Small intestine (tissue), 7 donors: ENCODE results near the gene STAT2. TPM values are rescaled to one million over a fixed set of nuclear protein-coding genes. Genes with fewer than 3 reads are reported as not detected.
A peak's percentile ranks its signal among the peaks of the same experiment; 100 is the strongest.

Experiments used
- DNase-seq, 2 donors: peaks; one replicate each; pipeline versions ENCODE4 v3.0.0 to v3.0.0-alpha.2; 2013
- FAIRE-seq: peaks from 2 replicates; lab custom pipeline; 2012; peaks lifted over from hg19 to GRCh38; lab: Jason Lieb, UNC
- H3K27ac ChIP-seq, 3 donors: one replicate each; pipeline ENCODE4 v1.5.1; 2013; ENCODE audit warnings: low read length in 2 of 3, mild to moderate bottlenecking in 2 of 3, control low read depth in 1 of 3, inconsistent platforms in 1 of 3, low read depth in 1 of 3, moderate library complexity in 1 of 3
- H3K27me3 ChIP-seq, 3 donors: one replicate each; pipeline ENCODE4 v1.6.1; 2013; ENCODE audit warnings: low read length in 3 of 3, inconsistent platforms in 1 of 3; ENCODE audit not compliant: control insufficient read depth in 3 of 3, insufficient read depth in 3 of 3
- H3K36me3 ChIP-seq, 3 donors: one replicate each; pipeline ENCODE4 v1.6.1; 2013; ENCODE audit warnings: low read length in 3 of 3, inconsistent platforms in 1 of 3, low read depth in 1 of 3, mild to moderate bottlenecking in 1 of 3, moderate library complexity in 1 of 3; ENCODE audit not compliant: control insufficient read depth in 3 of 3, insufficient read depth in 2 of 3
- H3K4me1 ChIP-seq, 3 donors: one replicate each; pipeline ENCODE4 v1.6.1; 2013; ENCODE audit warnings: low read length in 2 of 3, inconsistent platforms in 1 of 3, low read depth in 1 of 3, mild to moderate bottlenecking in 1 of 3, moderate library complexity in 1 of 3; ENCODE audit not compliant: control insufficient read depth in 3 of 3, insufficient read depth in 2 of 3
- H3K4me3 ChIP-seq, 3 donors: one replicate each; pipeline ENCODE4 v1.5.1; 2013; ENCODE audit warnings: low read length in 3 of 3, control low read depth in 1 of 3, inconsistent platforms in 1 of 3, low read depth in 1 of 3, mild to moderate bottlenecking in 1 of 3, moderate library complexity in 1 of 3
- H3K9me3 ChIP-seq, 2 donors: one replicate each; pipeline ENCODE4 v1.6.1; 2013; ENCODE audit warnings: low read depth in 1 of 2, low read length in 1 of 2; ENCODE audit not compliant: control insufficient read depth in 2 of 2, insufficient read depth in 1 of 2
- WGBS, 3 donors: extraction: QIAGEN DNeasy Blood & Tissue Kit; methylation state at CpG; one replicate each; pipeline ENCODE4 v1.1.7; 2013; 5-methylcytosine and 5-hydroxymethylcytosine counted together
- polyA plus RNA-seq, 4 donors: library from polyadenylated mRNA; stranded (reverse) in 3 of 4; unstranded in 1 of 4; fragments of 200-250 nt in 3 of 4; fragments of 120-200 nt in 1 of 4; gene quantifications; one replicate each; pipeline versions ENCODE4 v1.2.1 to v1.2.3, GENCODE V29; 2013
- donor health status: healthy with polysubstance abuse.
- donor health status: control.
- donor health status: control.
- donor health status: Bipolar disorder and iron deficiency.
- donor health status: healthy.

Gene STAT2
- polyA plus RNA-seq, 4 donors: 28.9 to 120 (median 42.7) TPM

- Histone ChIP-seq H3K9me3 (no peaks in the 10 kb centered on the region), H3K4me1 (peaks cover 0 to 11% (median 0%) of the 10 kb centered on the region in 3 donors), H3K27ac (peak within 1 kb of the TSS; percentile 87 to 93 (median 92)), H3K4me3 (peak within 1 kb of the TSS; percentile 71 to 96 (median 86)), H3K36me3 (peaks cover 2 to 50% (median 7%) of the 10 kb centered on the region in 3 donors), H3K27me3 (no peaks in the 10 kb centered on the region)
- DNase-seq (peak; percentile 96 to 98), FAIRE-seq (no peak)
- WGBS, 3 donors: 0% methylated on average over 59 to 62 of the region's 62 CpGs
Observed at GRCh38 chr12:56315622-56316473, 44.1 kb downstream of the STAT2 start, which contains the start of gene CNPY2. Gene CNPY2, minus strand, starts transcription at chr12:56315988. Its CDS starts 771 bp downstream, at chr12:56315217.

GRCh38 chr12:56315249-56315621, 44.7 kb downstream of the STAT2 start:
- DNase-seq (peak; percentile 48 to 74), FAIRE-seq (no peak)
- H3K27ac ChIP-seq: peak overlapping the region; percentile 87 to 93 (median 92)
- peaks cover 0 to 11% (median 0%) of the 10 kb centered on the region in 3 donors for H3K4me1 ChIP-seq
- H3K9me3 ChIP-seq: no peaks in the 10 kb centered on the region
- WGBS, 3 donors: 0 to 1% (median 1%) methylated on average over 11 of the region's 11 CpGs
- no peaks in the 10 kb centered on the region for H3K27me3 ChIP-seq
- H3K4me3 ChIP-seq: peak overlapping the region; percentile 71 to 96 (median 86)
- H3K36me3 ChIP-seq: peaks cover 2 to 47% (median 7%) of the 10 kb centered on the region in 3 donors

GRCh38 chr12:56311003-56311402, 48.9 kb downstream of the STAT2 start:
- H3K27ac ChIP-seq: no peak overlapping the region
- H3K4me3 ChIP-seq: no peak overlapping the region
- no peak for FAIRE-seq
- WGBS, 3 donors: 95 to 96% (median 95%) methylated on average over 12 of the region's 12 CpGs
- no peaks in the 10 kb centered on the region for H3K27me3 ChIP-seq
- no peaks in the 10 kb centered on the region for H3K9me3 ChIP-seq
- DNase-seq: no peak
- peaks cover 0 to 8% (median 0%) of the 10 kb centered on the region in 3 donors for H3K4me1 ChIP-seq
- peaks cover 0 to 53% (median 11%) of the 10 kb centered on the region in 3 donors for H3K36me3 ChIP-seq

GRCh38 chr12:56308714-56309113, 51.2 kb downstream of the STAT2 start:
- 87 to 93% (median 92%) methylated on average over 3 of the region's 3 CpGs for WGBS, 3 donors
- Histone ChIP-seq H3K27me3 (no peaks in the 10 kb centered on the region), H3K4me1 (no peaks in the 10 kb centered on the region), H3K36me3 (peaks cover 0 to 68% (median 14%) of the 10 kb centered on the region in 3 donors), H3K27ac (no peak overlapping the region), H3K9me3 (no peaks in the 10 kb centered on the region), H3K4me3 (no peak overlapping the region)
- FAIRE-seq: no peak
- no peak for DNase-seq

- Histone ChIP-seq H3K27ac (no peak overlapping the region), H3K36me3 (peaks cover 0 to 70% (median 14%) of the 10 kb centered on the region in 3 donors), H3K4me1 (no peaks in the 10 kb centered on the region), H3K4me3 (no peak overlapping the region), H3K9me3 (no peaks in the 10 kb centered on the region), H3K27me3 (no peaks in the 10 kb centered on the region)
- FAIRE-seq (no peak), DNase-seq (no peak)
- 93 to 98% (median 94%) methylated on average over 7 of the region's 7 CpGs for WGBS, 3 donors
Observed at GRCh38 chr12:56307221-56307965, 52.5 kb downstream of the STAT2 start.

GRCh38 chr12:56304872-56305590, 54.9 kb downstream of the STAT2 start:
- no peak for DNase-seq
- Histone ChIP-seq H3K36me3 (peaks cover 0 to 57% (median 12%) of the 10 kb centered on the region in 3 donors), H3K27me3 (no peaks in the 10 kb centered on the region), H3K27ac (no peak overlapping the region), H3K4me1 (peaks cover 0 to 16% (median 4%) of the 10 kb centered on the region in 3 donors), H3K9me3 (no peaks in the 10 kb centered on the region), H3K4me3 (no peak overlapping the region)
- WGBS, 3 donors: 89 to 98% (median 95%) methylated on average over 8 of the region's 8 CpGs
- no peak for FAIRE-seq

GRCh38 chr12:56304276-56304675, 55.6 kb downstream of the STAT2 start:
- Histone ChIP-seq H3K4me1 (peaks cover 0 to 16% (median 4%) of the 10 kb centered on the region in 3 donors), H3K4me3 (no peak overlapping the region), H3K27ac (no peak overlapping the region), H3K27me3 (no peaks in the 10 kb centered on the region), H3K9me3 (no peaks in the 10 kb centered on the region), H3K36me3 (peaks cover 0 to 55% (median 5%) of the 10 kb centered on the region in 3 donors)
- no peak for DNase-seq
- FAIRE-seq: no peak
- WGBS, 3 donors: 90 to 93% (median 90%) methylated on average over 3 of the region's 3 CpGs
